ENCODE data around the gene CD4. TPM values are rescaled to one million over a fixed set of nuclear protein-coding genes. Genes with fewer than 3 reads are reported as not detected.

The CD4 gene
- total RNA-seq, 2 donors from 2014 or later: 0.77 to 1.3 TPM

- Mint-ChIP-seq H3K9me3 (no peaks in the 10 kb centered on the region), H3K4me1 (peaks cover 13% of the 10 kb centered on the region), H3K36me3 (ENCODE audit: low read depth) (peaks cover 46% of the 10 kb centered on the region), H3K4me3 (no peak overlapping the region), H3K27me3 (ENCODE audit: insufficient read depth) (peaks cover 13% of the 10 kb centered on the region), H3K27ac (no peak overlapping the region)
- WGBS, 2 experiments (ENCODE audit: insufficient coverage in 1 of 2, insufficient read length in 1 of 2): 88 to 95% methylated on average over 7 to 12 of the region's 12 CpGs
- Histone ChIP-seq H3K4me1 (ENCODE audit: control insufficient read depth, insufficient read depth, low read length) (peaks cover 2% of the 10 kb centered on the region), H3K4me3 (ENCODE audit: low read length) (no peak overlapping the region), H3K9me3 (ENCODE audit: control insufficient read depth, low read length) (no peaks in the 10 kb centered on the region), H3K27me3 (ENCODE audit: control insufficient read depth, insufficient read depth, low read length, poor library complexity, severe bottlenecking) (no peaks in the 10 kb centered on the region), H3K27ac (ENCODE audit: low read depth, low read length) (no peak overlapping the region), H3K36me3 (ENCODE audit: control insufficient read depth, insufficient read depth, low read length) (peaks cover 40% of the 10 kb centered on the region), H3K9ac (ENCODE audit: extremely low read depth, low read length, poor library complexity, severe bottlenecking) (no peak overlapping the region)
- DNase-seq: no peak
- TF ChIP-seq CTCF (conservative IDR thresholded peaks at IDR 0.05): no peak
Measured at GRCh38 chr12:6831450-6831995, 42.2 kb downstream of the CD4 start.

- peaks cover 13% of the 10 kb centered on the region for H3K4me1 Mint-ChIP-seq
- H3K9me3 ChIP-seq (ENCODE audit: control insufficient read depth, low read length): no peaks in the 10 kb centered on the region
- no peak for DNase-seq
- 91 to 97% methylated on average over 4 of the region's 4 CpGs for WGBS, 2 experiments (ENCODE audit: insufficient coverage in 1 of 2, insufficient read length in 1 of 2)
- no peak overlapping the region for H3K27ac Mint-ChIP-seq
- H3K4me1 ChIP-seq (ENCODE audit: control insufficient read depth, insufficient read depth, low read length): peaks cover 2% of the 10 kb centered on the region
- no peak for TF ChIP-seq CTCF (conservative IDR thresholded peaks at IDR 0.05)
- no peak overlapping the region for H3K4me3 Mint-ChIP-seq
- H3K9ac ChIP-seq (ENCODE audit: extremely low read depth, low read length, poor library complexity, severe bottlenecking): no peak overlapping the region
- H3K27ac ChIP-seq (ENCODE audit: low read depth, low read length): no peak overlapping the region
- peaks cover 52% of the 10 kb centered on the region for H3K36me3 Mint-ChIP-seq (ENCODE audit: low read depth)
- peaks cover 7% of the 10 kb centered on the region for H3K27me3 Mint-ChIP-seq (ENCODE audit: insufficient read depth)
- no peak overlapping the region for H3K4me3 ChIP-seq (ENCODE audit: low read length)
- H3K36me3 ChIP-seq (ENCODE audit: control insufficient read depth, insufficient read depth, low read length): peaks cover 45% of the 10 kb centered on the region
- H3K27me3 ChIP-seq (ENCODE audit: control insufficient read depth, insufficient read depth, low read length, poor library complexity, severe bottlenecking): no peaks in the 10 kb centered on the region
- no peaks in the 10 kb centered on the region for H3K9me3 Mint-ChIP-seq
Measured at GRCh38 chr12:6832125-6832524, 42.8 kb downstream of the CD4 start.

GRCh38 chr12:6833189-6833890, 44.0 kb downstream of the CD4 start:
- Mint-ChIP-seq H3K4me1 (peaks cover 6% of the 10 kb centered on the region), H3K4me3 (no peak overlapping the region), H3K27ac (no peak overlapping the region), H3K36me3 (ENCODE audit: low read depth) (peaks cover 62% of the 10 kb centered on the region), H3K9me3 (no peaks in the 10 kb centered on the region), H3K27me3 (ENCODE audit: insufficient read depth) (peaks cover 3% of the 10 kb centered on the region)
- H3K9ac ChIP-seq (ENCODE audit: extremely low read depth, low read length, poor library complexity, severe bottlenecking): no peak overlapping the region
- 92 to 96% methylated on average over 4 to 6 of the region's 6 CpGs for WGBS, 2 experiments (ENCODE audit: insufficient coverage in 1 of 2, insufficient read length in 1 of 2)
- no peaks in the 10 kb centered on the region for H3K9me3 ChIP-seq (ENCODE audit: control insufficient read depth, low read length)
- no peaks in the 10 kb centered on the region for H3K4me1 ChIP-seq (ENCODE audit: control insufficient read depth, insufficient read depth, low read length)
- H3K27ac ChIP-seq (ENCODE audit: low read depth, low read length): no peak overlapping the region
- no peak overlapping the region for H3K4me3 ChIP-seq (ENCODE audit: low read length)
- no peak for DNase-seq
- no peaks in the 10 kb centered on the region for H3K27me3 ChIP-seq (ENCODE audit: control insufficient read depth, insufficient read depth, low read length, poor library complexity, severe bottlenecking)
- H3K36me3 ChIP-seq (ENCODE audit: control insufficient read depth, insufficient read depth, low read length): peaks cover 57% of the 10 kb centered on the region
- no peak for TF ChIP-seq CTCF (conservative IDR thresholded peaks at IDR 0.05)
